Lower leg skin (tissue), 3 donors: Measurements from ENCODE around the gene GNPAT.

Source experiments
- POLR2A ChIP-seq, 2 donors: fragments of 450-650 bp; IDR thresholded peaks; one replicate each; pipeline ENCODE4 v1.6.1; 2016 to 2017; ENCODE audit warnings: antibody characterized with exemption in 2 of 2, mild to moderate bottlenecking in 1 of 2, moderate library complexity in 1 of 2
- TF ChIP-seq, protein P1 (sequence below), 3 donors: fragments of 450-650 bp; IDR thresholded peaks; one replicate each; pipeline ENCODE4 v1.5.1; 2016; ENCODE audit warnings: antibody characterized with exemption in 3 of 3, mild to moderate bottlenecking in 3 of 3, moderate library complexity in 2 of 3

- TF ChIP-seq, protein P1, sequence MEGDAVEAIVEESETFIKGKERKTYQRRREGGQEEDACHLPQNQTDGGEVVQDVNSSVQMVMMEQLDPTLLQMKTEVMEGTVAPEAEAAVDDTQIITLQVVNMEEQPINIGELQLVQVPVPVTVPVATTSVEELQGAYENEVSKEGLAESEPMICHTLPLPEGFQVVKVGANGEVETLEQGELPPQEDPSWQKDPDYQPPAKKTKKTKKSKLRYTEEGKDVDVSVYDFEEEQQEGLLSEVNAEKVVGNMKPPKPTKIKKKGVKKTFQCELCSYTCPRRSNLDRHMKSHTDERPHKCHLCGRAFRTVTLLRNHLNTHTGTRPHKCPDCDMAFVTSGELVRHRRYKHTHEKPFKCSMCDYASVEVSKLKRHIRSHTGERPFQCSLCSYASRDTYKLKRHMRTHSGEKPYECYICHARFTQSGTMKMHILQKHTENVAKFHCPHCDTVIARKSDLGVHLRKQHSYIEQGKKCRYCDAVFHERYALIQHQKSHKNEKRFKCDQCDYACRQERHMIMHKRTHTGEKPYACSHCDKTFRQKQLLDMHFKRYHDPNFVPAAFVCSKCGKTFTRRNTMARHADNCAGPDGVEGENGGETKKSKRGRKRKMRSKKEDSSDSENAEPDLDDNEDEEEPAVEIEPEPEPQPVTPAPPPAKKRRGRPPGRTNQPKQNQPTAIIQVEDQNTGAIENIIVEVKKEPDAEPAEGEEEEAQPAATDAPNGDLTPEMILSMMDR (IDR thresholded peaks at IDR 0.05) = no peak
- no peak for TF ChIP-seq POLR2A (IDR thresholded peaks at IDR 0.05)
These were observed 31.9 kb downstream of the GNPAT start for GRCh38 chr1:231272880-231273279.
